Psoas muscle (tissue), 8 donors: ENCODE data around the gene GINM1. TPM values are rescaled to one million over a fixed set of nuclear protein-coding genes. Genes with fewer than 3 reads are reported as not detected.
A peak's percentile ranks its signal among the peaks of the same experiment; 100 is the strongest.

ENCODE experiments used
- ATAC-seq, 4 donors: fragments of 200-7000 bp; cut with Tn5 transposase; one replicate each; pipeline ENCODE4 v1.9.1; 2020; ENCODE audit warnings: moderate library complexity in 3 of 4, mild to moderate bottlenecking in 2 of 4
- DNase-seq, 2 donors: peaks; one replicate each; pipeline ENCODE4 v3.0.0-alpha.2; 2020
- H3K27ac ChIP-seq: fragments of 200-600 bp; one replicate; pipeline ENCODE4 v1.8.0; 2022
- H3K27me3 ChIP-seq, 3 donors: fragments of 200-600 bp in 1 of 3; one replicate each; pipeline versions ENCODE4 v1.6.1 to v1.8.0; 2013 to 2022; ENCODE audit warnings: low read length in 2 of 3, mild to moderate bottlenecking in 2 of 3, moderate library complexity in 1 of 3; ENCODE audit not compliant: insufficient read depth in 3 of 3
- H3K36me3 ChIP-seq, 2 donors: fragments of 200-600 bp in 1 of 2; one replicate each; pipeline versions ENCODE4 v1.6.1 to v1.8.0; 2013 to 2022; ENCODE audit warnings: low read depth in 1 of 2, mild to moderate bottlenecking in 1 of 2, moderate library complexity in 1 of 2; ENCODE audit not compliant: insufficient read depth in 1 of 2
- H3K4me1 ChIP-seq: fragments of 200-600 bp; one replicate; pipeline ENCODE4 v1.8.0; 2022
- H3K4me3 ChIP-seq: fragments of 200-600 bp; one replicate; pipeline ENCODE4 v1.8.0; 2022; ENCODE audit warnings: mild to moderate bottlenecking
- H3K9me3 ChIP-seq: fragments of 200-600 bp; one replicate; pipeline ENCODE4 v1.8.0; 2022
- WGBS, 3 donors: extraction: QIAGEN DNeasy Blood & Tissue Kit; methylation state at CpG; one replicate each; pipeline versions ENCODE4 v1.1.6 to v1.1.7; 2013; 5-methylcytosine and 5-hydroxymethylcytosine counted together
- intact Hi-C, 2 donors: fragments of 100-400 bp; cut with DNase I; formaldehyde crosslinking; loops; one replicate each; pipeline versions ENCODE4 v1.11.0 to v1.14.2; 2022
- polyA plus RNA-seq, 3 donors: library from polyadenylated mRNA; stranded (reverse); fragments of 200-250 nt; gene quantifications; one replicate each; pipeline ENCODE4 v1.2.3, GENCODE V29; 2013
- total RNA-seq, 4 donors: library from RNA; stranded (reverse); fragmentation: NEBNext Ultra II Directional in 2 of 4; extraction: Animal tissue kit (Norgen Biotek cat#: 25700) in 2 of 4; gene quantifications; one replicate each; pipeline versions ENCODE4 v1.2.1 to v1.2.4, GENCODE V29; 2021 to 2023
- TF ChIP-seq, protein P1 (sequence below): fragments of 200-600 bp; IDR thresholded peaks from one replicate; pipeline ENCODE4 v1.8.0; 2022; ENCODE audit warnings: antibody characterized with exemption
- donor health status: healthy with polysubstance abuse.
- donor health status: DM: no; HTN: no; CAD: no; lungs with moderate emphysema.
- donor health status: Bipolar disorder and iron deficiency.
- donor health status: healthy.
- donor health status: DM: yes; HTN: yes; CAD: no.
- donor health status: DM: no; HTN: no; CAD: no.
- donor health status: DM: no; HTN: no; CAD: no.
- donor health status: DM: yes; HTN: yes; CAD: no.

The GINM1 gene
- total and polyA plus RNA-seq, 7 donors: 25.9 to 39.0 (median 30.7) TPM

DNA sequence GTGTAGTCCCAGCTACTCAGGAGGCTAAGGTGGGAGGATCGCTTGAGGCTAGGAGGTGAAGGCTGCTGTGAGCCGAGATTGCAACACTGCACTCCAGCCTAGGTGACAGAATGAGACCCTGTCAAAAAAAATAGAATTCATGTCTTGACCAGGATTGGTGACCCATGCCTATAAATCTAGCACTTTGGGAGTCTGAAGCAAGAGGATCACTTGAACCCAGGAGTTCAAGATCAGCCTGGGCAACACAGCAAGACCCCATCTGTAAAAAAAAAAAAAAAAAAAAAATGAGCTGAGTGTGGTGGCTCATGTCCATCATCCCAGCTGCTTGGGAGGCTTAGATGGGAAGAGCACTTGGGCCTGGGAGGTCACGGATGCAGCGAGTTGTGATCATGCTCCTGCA lies 34.3 kb downstream of the GINM1 start:
- Histone ChIP-seq H3K4me1 (no peaks in the 10 kb centered on the region), H3K27me3 (no peaks in the 10 kb centered on the region), H3K36me3 (peaks cover 7 to 83% of the 10 kb centered on the region in 2 donors), H3K27ac (no peak overlapping the region), H3K4me3 (no peak overlapping the region), H3K9me3 (no peaks in the 10 kb centered on the region)
- intact Hi-C loops: no loop called here
- TF ChIP-seq, protein P1, sequence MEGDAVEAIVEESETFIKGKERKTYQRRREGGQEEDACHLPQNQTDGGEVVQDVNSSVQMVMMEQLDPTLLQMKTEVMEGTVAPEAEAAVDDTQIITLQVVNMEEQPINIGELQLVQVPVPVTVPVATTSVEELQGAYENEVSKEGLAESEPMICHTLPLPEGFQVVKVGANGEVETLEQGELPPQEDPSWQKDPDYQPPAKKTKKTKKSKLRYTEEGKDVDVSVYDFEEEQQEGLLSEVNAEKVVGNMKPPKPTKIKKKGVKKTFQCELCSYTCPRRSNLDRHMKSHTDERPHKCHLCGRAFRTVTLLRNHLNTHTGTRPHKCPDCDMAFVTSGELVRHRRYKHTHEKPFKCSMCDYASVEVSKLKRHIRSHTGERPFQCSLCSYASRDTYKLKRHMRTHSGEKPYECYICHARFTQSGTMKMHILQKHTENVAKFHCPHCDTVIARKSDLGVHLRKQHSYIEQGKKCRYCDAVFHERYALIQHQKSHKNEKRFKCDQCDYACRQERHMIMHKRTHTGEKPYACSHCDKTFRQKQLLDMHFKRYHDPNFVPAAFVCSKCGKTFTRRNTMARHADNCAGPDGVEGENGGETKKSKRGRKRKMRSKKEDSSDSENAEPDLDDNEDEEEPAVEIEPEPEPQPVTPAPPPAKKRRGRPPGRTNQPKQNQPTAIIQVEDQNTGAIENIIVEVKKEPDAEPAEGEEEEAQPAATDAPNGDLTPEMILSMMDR: no peak
- DNase-seq: no peak
- 95 to 97% (median 97%) methylated on average over 4 of the region's 4 CpGs for WGBS, 3 donors
- no peak for ATAC-seq

DNA sequence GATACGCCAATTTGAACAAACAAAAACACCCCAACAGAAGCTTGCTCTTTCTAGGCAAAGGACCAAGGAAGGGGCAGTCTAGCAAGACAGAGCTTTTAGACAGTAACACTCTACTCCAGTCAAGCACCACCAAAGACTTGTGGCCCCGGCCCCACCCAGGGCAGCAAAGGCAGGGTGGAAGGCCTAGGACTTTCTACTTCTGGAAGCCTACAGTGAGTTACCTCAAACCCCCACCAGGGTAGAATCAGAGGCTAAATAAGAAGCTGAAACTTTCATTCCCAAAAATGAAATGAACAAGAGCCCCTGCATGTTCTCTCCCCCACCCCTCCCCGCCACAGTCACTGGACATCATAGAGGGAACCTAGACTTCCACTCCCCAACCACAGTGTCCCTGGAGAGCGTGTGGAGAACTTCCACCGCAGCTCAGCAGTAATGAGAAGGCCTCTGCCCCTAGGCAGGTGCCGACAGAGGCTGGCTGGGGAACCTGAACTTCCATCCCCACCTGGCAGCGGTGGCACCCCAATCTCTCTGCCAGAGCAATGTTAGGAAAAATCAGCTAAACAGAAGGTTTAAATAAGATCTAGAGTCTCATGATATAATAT lies 42.3 kb downstream of the GINM1 start:
- ATAC-seq (no peak), DNase-seq (no peak)
- Histone ChIP-seq H3K4me3 (no peak overlapping the region), H3K27ac (no peak overlapping the region), H3K4me1 (peaks cover 5% of the 10 kb centered on the region), H3K27me3 (no peaks in the 10 kb centered on the region), H3K9me3 (peaks cover 5% of the 10 kb centered on the region), H3K36me3 (peaks cover 3 to 17% of the 10 kb centered on the region in 2 donors)
- 88 to 92% (median 89%) methylated on average over 7 of the region's 7 CpGs for WGBS, 3 donors
- intact Hi-C loops: no loop called here
- TF ChIP-seq, protein P1: no peak

DNA sequence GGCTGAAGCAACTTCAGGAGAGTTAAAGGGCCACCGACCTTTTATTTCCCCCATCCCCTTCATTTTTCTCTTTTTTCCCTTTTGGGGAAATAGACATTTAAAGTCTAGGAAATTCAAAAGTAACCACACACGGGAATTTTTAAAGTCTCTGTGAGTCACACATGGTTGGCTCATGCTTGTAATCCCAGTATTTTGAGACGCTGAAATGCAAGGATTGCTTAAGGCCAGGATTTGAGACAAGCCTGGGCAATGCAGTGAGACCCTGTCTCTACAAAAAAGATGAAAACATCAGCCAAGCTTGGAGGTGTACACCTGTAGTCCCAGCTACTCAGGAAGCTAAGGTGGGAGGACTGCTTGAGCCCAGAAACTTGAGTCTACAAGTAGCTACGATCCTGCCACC lies 48.2 kb downstream of the GINM1 start:
- intact Hi-C loops: no loop called here
- H3K27ac ChIP-seq: no peak overlapping the region
- peaks cover 3 to 18% of the 10 kb centered on the region in 2 donors for H3K36me3 ChIP-seq
- H3K27me3 ChIP-seq: no peaks in the 10 kb centered on the region
- peaks cover 8% of the 10 kb centered on the region for H3K9me3 ChIP-seq
- no peak overlapping the region for H3K4me3 ChIP-seq
- DNase-seq (no peak), ATAC-seq (no peak)
- 86 to 92% (median 90%) methylated on average over 4 of the region's 4 CpGs for WGBS, 3 donors
- H3K4me1 ChIP-seq: peaks cover 21% of the 10 kb centered on the region
- TF ChIP-seq, protein P1: no peak

DNA sequence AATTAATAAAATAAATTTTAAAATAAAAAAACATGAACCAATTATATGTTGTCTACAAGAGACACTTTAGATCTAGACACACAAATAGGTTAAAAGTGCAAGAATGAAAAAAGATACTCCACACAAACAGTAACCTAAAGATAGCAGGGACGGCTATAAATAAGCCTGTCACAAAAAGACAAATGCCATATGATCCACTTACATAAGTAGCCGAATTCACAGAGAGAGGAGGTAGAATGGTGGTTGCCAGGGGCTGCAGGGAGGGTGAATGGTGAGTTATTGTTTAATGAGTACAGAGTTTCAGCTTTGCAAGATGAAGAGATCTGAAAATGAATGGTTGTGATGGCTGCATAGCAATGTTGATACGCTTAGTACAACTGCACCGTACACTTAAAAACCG lies 49.6 kb downstream of the GINM1 start:
- Histone ChIP-seq H3K36me3 (peaks cover 3 to 32% of the 10 kb centered on the region in 2 donors), H3K27ac (no peak overlapping the region), H3K27me3 (no peaks in the 10 kb centered on the region), H3K4me3 (no peak overlapping the region), H3K9me3 (peaks cover 8% of the 10 kb centered on the region), H3K4me1 (peaks cover 17% of the 10 kb centered on the region)
- DNase-seq (no peak), ATAC-seq (peak in 3 of 4 donors; percentile 53 to 62 (median 62))
- 47 to 68% (median 48%) methylated on average over 5 of the region's 5 CpGs for WGBS, 3 donors
- TF ChIP-seq, protein P1: no peak
- intact Hi-C loops: no loop called here

DNA sequence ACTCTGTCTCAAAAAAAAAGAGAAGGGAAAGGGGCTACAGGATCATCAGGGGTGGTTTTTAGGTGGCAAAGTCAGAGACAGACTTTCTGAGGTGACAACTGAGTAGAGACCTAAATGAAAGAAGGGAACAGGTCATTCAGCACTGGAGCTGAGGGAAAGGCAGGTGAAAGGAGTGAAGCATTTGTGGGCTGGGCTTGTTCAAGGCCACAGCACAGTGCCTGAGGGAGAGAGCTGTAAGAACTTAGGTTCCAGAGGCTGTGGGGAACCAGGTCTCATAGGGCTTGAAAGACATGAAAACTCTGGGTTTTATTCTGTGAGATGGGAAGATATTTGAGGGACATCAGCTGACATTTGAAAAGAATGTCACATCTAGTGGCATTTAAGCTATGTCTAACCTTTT lies 61.5 kb downstream of the GINM1 start:
- Histone ChIP-seq H3K4me1 (no peaks in the 10 kb centered on the region), H3K27ac (no peak overlapping the region), H3K4me3 (no peak overlapping the region), H3K9me3 (no peaks in the 10 kb centered on the region), H3K27me3 (no peaks in the 10 kb centered on the region), H3K36me3 (peaks cover 7 to 76% of the 10 kb centered on the region in 2 donors)
- TF ChIP-seq, protein P1: no peak
- DNase-seq: no peak
- intact Hi-C loops: no loop called here
- no peak for ATAC-seq
